GM10266 (cell line): ENCODE measurements around the gene ARMC5.

ENCODE experiments used
- DNase-seq: peaks from one replicate; pipeline ENCODE4 v3.0.0; 2012; ENCODE audit errors: extremely low spot score
- TF ChIP-seq, protein P1 (sequence below): IDR thresholded peaks from 2 replicates; pipeline ENCODE4 v1.5.1; 2012; ENCODE audit warnings: mild to moderate bottlenecking, low read depth; ENCODE audit not compliant: control insufficient read depth, insufficient read depth; ENCODE audit errors: missing control alignments

Gene ARMC5

DNA sequence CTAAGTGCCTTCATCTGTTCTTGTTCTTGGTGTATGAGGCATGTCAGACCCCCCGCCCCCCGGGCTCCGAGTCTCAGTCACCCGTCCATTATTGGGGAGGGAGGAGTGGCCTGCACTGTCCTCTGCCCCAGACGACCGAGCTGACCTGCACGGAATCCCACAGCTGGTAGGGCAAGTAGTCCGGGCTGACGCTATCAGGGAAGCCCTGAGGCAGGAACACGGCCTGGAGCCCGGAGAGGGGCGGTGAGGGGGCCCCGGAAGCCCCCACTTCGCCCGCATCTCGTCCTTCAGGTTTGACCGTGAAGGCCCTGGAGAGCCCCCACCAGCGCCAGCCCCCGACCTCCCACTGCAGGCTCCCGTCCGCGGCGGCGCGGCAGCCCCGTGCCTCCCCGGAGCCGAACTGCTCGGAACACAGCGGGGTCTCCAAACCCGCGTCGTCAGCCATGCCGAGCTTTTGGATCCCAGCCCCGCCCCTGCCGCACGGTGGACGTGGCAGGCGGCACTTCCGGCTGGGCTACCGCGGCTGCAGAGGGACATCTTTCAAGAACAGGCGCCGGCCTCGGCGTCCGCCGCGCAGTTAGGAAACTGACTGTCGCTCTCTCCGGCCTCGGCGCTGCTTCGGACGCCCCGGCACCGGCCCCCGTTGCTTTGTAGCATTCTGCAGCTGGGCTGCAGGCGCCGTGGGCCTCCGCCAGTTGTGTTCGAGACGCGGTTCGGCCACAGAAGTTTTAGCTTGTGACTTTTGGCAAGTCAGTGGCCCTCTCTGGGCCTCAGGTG lies 48.8 kb downstream of the ARMC5 start, which contains the start of gene RUSF1:
Gene RUSF1, minus strand, starts transcription at position 463 of the 777 bp plus-strand sequence. Its CDS starts 18 bp downstream, at position 445.
- TF ChIP-seq, protein P1, sequence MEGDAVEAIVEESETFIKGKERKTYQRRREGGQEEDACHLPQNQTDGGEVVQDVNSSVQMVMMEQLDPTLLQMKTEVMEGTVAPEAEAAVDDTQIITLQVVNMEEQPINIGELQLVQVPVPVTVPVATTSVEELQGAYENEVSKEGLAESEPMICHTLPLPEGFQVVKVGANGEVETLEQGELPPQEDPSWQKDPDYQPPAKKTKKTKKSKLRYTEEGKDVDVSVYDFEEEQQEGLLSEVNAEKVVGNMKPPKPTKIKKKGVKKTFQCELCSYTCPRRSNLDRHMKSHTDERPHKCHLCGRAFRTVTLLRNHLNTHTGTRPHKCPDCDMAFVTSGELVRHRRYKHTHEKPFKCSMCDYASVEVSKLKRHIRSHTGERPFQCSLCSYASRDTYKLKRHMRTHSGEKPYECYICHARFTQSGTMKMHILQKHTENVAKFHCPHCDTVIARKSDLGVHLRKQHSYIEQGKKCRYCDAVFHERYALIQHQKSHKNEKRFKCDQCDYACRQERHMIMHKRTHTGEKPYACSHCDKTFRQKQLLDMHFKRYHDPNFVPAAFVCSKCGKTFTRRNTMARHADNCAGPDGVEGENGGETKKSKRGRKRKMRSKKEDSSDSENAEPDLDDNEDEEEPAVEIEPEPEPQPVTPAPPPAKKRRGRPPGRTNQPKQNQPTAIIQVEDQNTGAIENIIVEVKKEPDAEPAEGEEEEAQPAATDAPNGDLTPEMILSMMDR, result no peak
- DNase-seq, result peak; percentile 87

DNA sequence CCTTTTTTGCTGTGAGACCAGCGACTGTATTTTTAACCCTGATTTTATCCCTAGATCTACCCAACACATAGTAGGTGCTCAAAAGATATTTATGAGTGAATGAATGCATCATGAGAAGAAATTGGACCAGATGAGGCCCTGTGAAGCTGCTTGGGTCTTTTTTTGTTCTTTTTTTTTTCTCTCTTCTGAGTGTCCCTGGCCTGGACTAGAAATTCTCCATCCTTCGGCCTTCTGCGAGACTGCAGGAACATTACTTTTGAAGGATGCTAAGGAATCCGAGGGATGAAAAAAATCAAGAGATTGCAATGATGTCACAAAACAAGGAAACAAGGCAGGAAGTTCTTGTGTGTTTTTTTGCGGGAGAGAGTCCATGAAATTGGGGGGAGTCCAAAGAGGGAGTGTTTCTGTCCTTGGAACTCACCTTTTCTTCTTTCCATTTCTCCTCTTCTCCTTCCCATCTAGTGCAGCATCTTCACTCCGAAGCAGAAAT lies 49.5 kb downstream of the ARMC5 start:
- no peak for DNase-seq

DNA sequence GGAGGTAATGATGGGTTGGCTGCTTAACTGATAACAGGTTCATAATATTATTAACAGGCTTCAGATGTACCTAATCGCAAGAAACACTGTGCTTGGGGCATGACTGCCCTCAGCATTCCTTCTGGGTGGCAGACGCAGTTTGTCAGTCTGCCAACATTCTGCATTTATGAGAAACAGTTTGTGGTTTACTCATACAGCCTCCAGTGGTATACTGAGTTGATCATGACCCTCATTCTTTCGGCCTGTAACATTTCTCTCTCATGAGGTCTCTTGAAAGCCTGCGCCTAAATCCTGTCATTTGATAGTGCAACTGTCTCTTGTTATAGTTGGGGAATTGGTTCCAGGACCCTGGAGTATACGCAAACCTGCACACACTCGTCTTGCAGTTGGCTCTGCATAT lies 53.8 kb downstream of the ARMC5 start:
- TF ChIP-seq, protein P1, result no peak
- DNase-seq, result no peak

More for the DNA sequence above, 49.5 kb downstream of the ARMC5 start:
- TF ChIP-seq, protein P1, result no peak

DNA sequence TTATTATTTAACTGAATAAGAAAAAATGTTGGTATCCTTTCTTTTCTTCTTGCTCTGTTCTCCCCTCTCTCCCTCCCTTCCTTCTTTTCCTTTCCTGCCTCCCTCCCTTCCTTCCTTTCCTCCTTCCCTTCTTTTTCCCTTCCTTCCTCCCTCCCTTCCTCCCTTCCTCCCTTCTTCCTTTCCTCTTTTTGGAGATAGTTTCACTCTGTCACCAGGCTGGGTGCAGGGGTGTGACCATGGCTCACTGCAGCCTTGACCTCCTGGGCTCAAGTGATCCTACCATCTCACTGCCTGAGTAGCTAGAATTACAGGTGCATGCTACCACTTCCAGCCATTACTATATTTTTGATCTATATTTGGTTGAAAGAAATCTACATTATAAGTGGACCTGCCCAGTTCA lies 54.6 kb downstream of the ARMC5 start:
- TF ChIP-seq, protein P1, result no peak
- no peak for DNase-seq
